ENCODE data around the gene RBCK1. TPM values are rescaled to one million over a fixed set of nuclear protein-coding genes. Genes with fewer than 3 reads are reported as not detected.
"Not testable (repeated sequence)": the region's sequence is repeated elsewhere in the genome, so short reads cannot be mapped to it uniquely, and the experiment has no call there.

RBCK1 gene
- total RNA-seq, 2 donors from 2014 or later: 41.6 to 43.5 TPM

GRCh38 chr20:373171-373890 lies 34.8 kb upstream of the RBCK1 start:
- intact Hi-C loops (cut with DNase I): no loop called here
- ATAC-seq: peak; percentile 40 to 63
- no peak for DNase-seq

- intact Hi-C loops (cut with DNase I): no loop called here
- no peak for ATAC-seq
- no peak for DNase-seq
Observed at GRCh38 chr20:375265-375889, 32.7 kb upstream of the RBCK1 start.

- intact Hi-C loops (cut with DNase I): no loop called here
- DNase-seq (no peak), ATAC-seq (no peak)
Observed at GRCh38 chr20:376089-376488, 32.0 kb upstream of the RBCK1 start.

DNA sequence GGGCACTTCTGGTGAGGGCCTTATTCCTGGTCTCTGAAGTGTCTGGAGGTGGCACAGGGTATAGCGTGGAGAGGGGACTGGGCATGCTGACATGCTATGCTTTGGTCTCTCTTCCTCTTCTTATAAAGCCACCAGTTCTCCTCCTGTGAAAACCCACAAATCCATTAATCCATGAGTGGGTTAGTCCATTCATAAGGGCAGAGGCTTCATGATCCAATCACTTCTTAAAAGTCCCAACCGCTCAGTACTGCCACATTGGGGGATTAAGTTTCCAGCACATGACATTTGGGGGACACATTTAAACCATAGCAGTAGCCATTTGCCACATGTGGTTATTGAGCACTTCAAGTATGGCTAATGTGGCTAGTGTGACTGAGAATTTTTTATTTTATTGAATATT lies 31.3 kb upstream of the RBCK1 start:
- ATAC-seq (no peak), DNase-seq (no peak)
- intact Hi-C loops (cut with DNase I): no loop called here

- DNase-seq; ATAC-seq; intact Hi-C loops (cut with DNase I): not testable (repeated sequence)
Observed at GRCh38 chr20:377578-377977, 30.5 kb upstream of the RBCK1 start.

- DNase-seq (no peak), ATAC-seq (no peak)
- intact Hi-C loops (cut with DNase I): no loop called here
Observed at GRCh38 chr20:378961-379336, 29.1 kb upstream of the RBCK1 start.

- ATAC-seq: peak; percentile 79 to 83
- DNase-seq: peak; percentile 72
Observed at GRCh38 chr20:380763-381580, 27.1 kb upstream of the RBCK1 start.

GRCh38 chr20:381581-382290 lies 26.4 kb upstream of the RBCK1 start:
- intact Hi-C loops (cut with DNase I): no loop called here
- ATAC-seq (peak; percentile 83 to 88), DNase-seq (peak; percentile 69)

More at GRCh38 chr20:380763-381580, 27.1 kb upstream of the RBCK1 start:
- intact Hi-C loops (cut with DNase I): no loop called here

GRCh38 chr20:382291-383115 lies 25.6 kb upstream of the RBCK1 start:
- no peak for DNase-seq
- peak in 1 of 2 donors; percentile 10 for ATAC-seq
- intact Hi-C loops (cut with DNase I): no loop called here

DNA sequence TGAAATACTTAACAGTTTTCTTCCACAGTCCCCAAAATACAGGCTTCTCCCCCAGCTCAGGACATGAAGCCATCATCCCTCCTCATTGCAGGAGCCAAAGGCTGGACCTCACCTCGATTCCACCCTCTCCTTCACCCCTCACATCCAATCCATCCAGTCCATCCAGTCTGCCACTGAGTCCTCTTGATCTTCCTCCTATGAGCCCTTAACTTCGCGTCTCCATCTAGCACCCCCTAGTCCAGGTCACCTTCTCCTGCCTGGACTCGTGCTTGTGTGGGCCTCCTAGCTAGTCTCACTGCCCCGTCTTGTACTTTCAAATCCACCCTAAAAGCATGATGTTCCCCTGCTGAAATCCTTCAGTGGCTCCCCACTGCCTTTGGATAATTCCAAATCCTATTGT lies 24.2 kb upstream of the RBCK1 start:
- intact Hi-C loops (cut with DNase I): no loop called here
- ATAC-seq (no peak), DNase-seq (no peak)

GRCh38 chr20:384723-385122 lies 23.4 kb upstream of the RBCK1 start:
- intact Hi-C loops (cut with DNase I): no loop called here
- DNase-seq (no peak), ATAC-seq (no peak)

- DNase-seq: no peak
- intact Hi-C loops (cut with DNase I): no loop called here
- no peak for ATAC-seq
Observed at GRCh38 chr20:385448-385847, 22.7 kb upstream of the RBCK1 start.

DNA sequence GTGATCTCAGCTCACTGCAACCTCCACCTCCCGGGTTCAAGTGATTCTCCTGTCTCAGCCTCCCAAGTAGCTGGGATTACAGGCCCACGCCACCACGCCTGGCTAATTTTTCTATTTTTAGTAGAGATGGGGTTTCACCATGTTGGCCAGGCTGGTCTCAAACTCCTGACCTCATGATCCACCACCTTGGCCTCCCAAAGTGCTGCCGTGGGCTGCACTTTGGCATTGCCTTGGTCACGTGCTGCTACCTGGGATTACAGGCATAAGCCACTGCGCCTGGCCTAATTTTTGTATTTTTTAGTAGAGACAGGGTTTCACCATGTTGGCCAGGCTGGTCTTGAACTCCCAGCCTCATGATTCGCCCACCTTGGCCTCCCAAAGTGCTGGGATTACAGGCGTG lies 21.5 kb upstream of the RBCK1 start:
- DNase-seq; ATAC-seq; intact Hi-C loops (cut with DNase I): not testable (repeated sequence)

GRCh38 chr20:387520-387919 lies 20.6 kb upstream of the RBCK1 start:
- no peak for DNase-seq
- intact Hi-C loops (cut with DNase I): no loop called here

DNA sequence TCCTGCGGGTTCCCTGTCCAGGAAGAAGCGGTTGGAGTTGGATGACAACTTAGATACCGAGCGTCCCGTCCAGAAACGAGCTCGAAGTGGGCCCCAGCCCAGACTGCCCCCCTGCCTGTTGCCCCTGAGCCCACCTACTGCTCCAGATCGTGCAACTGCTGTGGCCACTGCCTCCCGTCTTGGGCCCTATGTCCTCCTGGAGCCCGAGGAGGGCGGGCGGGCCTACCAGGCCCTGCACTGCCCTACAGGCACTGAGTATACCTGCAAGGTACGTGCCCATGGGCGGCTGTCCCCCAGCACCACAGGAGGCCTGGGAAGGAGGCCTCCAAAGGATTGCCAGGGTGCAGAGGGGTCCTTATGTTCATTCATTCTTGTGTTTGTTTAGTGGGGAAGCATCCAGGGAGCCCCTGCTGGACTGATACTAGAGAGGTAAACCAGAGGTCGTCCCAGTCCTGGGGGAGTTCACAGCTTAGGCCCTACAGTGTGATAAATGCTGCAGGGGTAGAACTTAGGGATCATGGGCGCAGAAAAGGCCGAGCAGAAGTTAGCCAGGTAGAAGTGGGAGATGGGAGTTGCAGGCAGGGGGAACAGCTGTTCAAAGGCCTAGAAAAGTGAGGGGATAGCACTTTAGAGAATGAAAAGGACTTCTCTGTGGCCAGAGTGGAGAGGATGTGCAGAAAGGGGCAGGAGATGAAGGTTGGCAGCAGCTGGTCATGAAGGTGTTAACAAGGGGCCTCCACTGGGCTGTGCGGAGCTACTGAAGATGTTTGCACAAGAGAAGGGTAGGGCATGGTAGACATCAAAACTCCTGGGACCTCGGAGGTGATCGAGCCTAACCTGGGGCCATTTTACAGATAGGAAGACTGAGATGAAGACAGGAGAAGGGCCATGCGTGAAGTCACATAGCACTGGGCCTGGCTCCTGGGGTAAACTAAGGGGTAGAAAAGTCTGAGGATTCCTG lies 19.8 kb upstream of the RBCK1 start:
- intact Hi-C loops (cut with DNase I): no loop called here
- no peak for DNase-seq

More at GRCh38 chr20:387520-387919, 20.6 kb upstream of the RBCK1 start:
- ATAC-seq: no peak

GRCh38 chr20:389220-389619 lies 18.9 kb upstream of the RBCK1 start:
- DNase-seq (no peak), ATAC-seq (no peak)
- intact Hi-C loops (cut with DNase I): no loop called here

More for the DNA sequence above, 19.8 kb upstream of the RBCK1 start:
- peak in 1 of 2 donors; percentile 9 for ATAC-seq

DNA sequence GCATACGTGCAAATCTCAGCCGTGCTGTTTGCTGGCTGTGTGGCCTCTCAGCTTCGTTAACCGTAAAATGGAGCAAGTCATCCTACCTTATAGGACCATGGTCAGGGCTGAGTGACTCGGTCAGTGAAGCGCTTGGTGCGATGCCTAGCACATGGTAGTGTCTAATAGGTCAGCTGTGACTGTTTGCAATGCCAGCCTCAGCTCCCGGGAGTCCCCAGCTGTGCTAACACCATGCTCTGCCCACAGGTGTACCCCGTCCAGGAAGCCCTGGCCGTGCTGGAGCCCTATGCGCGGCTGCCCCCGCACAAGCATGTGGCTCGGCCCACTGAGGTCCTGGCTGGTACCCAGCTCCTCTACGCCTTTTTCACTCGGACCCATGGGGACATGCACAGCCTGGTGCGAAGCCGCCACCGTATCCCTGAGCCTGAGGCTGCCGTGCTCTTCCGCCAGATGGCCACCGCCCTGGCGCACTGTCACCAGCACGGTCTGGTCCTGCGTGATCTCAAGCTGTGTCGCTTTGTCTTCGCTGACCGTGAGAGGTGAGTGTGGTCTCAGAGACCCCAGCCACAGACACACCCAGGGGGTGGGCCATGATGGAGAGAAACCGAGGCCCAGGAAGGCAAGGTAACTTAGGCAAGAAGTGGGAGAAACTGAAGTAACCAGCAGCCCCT lies 16.9 kb upstream of the RBCK1 start:
- no peak for DNase-seq
- intact Hi-C loops (cut with DNase I): no loop called here
- ATAC-seq: no peak
